Astrocyte (in vitro differentiated cells and primary cell): Measurements from ENCODE around the gene DCDC1.

ENCODE experiments used
- CTCF ChIP-seq: IDR thresholded peaks from 2 replicates; pipeline ENCODE4 v1.5.1; 2011; ENCODE audit warnings: low read depth, mild to moderate bottlenecking, inconsistent platforms, low read length, moderate library complexity; ENCODE audit not compliant: insufficient read depth
- EZH2 ChIP-seq: IDR thresholded peaks from 2 replicates; pipeline ENCODE4 v1.6.1; 2012; ENCODE audit warnings: mild to moderate bottlenecking, low read length, inconsistent platforms; ENCODE audit not compliant: insufficient read depth

DNA sequence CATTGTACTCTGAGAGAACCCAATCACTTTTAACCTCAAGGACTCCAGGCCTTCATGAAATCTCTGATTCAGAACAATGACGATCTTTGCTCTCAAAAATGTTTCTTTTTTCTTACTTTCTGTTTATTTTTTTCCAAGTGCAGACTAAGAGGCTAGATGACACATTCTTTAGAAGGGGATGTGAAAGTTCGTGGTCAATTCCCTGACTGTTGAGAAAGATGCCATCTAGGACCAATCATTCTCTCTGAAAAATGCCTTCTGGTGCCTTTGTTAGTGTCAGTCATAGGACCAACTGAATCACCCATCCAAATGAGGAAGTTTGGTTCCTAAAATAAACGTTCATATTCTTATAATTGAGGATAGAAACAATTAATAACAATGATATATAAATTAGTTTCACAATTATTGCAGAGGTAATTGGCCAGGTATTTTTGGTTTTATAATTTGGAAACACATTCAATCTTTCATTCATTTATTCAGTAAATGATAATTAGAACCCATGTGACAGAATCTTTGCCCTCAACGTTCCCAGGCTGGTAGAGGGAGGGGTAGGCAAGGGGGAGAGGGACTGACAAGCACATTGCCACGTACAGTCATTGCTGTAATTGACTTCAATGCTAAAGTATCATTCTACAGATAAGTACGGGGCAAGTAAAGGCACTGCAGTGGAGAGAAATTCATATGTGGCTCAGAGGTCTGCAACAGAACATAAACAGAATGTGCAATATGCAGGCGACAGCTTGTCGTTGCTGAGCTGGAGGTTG lies 450.0 kb downstream of the DCDC1 start:
- no peak for TF ChIP-seq CTCF
- no peak for TF ChIP-seq EZH2
